ENCODE data around the gene DNHD1.

Gene DNHD1

GRCh38 chr11:6531267-6531752, 34.2 kb downstream of the DNHD1 start:
- DNase-seq: peak; percentile 21

- no peak for DNase-seq
Measured at GRCh38 chr11:6538456-6538855, 41.4 kb downstream of the DNHD1 start.

- no peak for DNase-seq
Measured at GRCh38 chr11:6538945-6539344, 41.9 kb downstream of the DNHD1 start.

GRCh38 chr11:6539748-6540268, 42.7 kb downstream of the DNHD1 start:
- no peak for DNase-seq

- no peak for DNase-seq
Measured at GRCh38 chr11:6541356-6541755, 44.3 kb downstream of the DNHD1 start.

DNA sequence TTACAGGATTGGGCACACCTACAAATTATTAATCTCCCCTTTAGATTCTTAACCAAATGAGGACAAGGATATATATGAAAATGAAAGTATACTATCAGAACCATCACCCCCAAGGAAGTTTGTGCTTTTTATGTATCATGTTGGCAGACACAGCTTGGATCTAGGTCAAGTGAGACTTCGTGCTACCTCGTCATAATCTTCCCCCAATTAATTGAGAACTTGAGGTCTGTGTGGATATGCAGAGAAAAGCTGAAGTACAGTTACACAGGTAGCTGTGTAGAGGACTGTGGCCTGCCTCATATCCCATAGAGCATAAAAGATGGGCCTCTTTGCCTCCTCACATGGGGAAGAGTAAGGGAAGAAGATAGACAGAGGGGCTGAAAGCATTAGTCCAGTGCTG, 45.6 kb downstream of the DNHD1 start:
- DNase-seq: no peak

DNA sequence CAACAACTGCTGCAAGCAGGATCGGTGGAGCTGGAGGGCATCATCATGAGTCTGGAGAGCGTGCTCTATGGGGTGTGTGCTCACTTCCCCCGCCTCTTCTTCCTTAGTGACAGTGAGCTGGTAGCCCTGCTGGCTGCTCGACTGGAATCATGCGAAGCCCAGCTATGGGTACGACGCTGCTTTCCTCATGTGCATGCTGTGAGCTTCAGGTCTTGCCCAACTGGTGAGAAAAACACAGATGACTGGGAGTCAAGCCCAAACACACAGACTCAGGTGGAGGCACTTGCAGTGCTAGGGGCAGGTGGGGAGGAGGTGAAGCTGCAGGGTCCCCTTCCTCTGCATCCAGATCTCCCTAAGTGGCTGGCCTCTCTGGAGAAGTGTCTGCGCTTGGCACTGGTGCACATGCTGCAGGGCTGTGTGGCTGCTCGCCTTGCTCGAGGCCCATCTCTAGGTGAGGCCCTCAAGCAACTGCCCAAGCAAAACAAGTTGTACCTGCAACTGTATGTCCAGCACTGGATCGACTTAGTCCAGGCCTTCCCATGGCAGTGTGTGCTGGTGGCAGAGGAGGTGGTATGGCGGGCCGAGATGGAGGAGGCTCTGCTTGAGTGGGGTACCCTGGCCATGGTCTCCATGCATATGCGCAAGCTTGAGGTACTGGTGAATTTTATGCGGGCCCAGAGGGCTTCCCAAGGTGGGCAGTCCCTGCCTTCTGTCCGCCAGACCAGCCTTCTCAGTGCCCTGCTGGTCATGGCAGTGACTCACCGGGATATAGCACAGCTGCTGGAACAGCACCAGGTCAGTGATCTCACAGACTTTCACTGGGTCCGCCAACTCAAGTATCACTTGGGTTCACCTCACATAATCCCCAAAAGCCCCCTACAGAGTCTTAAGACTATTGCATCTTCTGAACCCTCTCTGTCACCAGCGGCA, 48.1 kb downstream of the DNHD1 start:
- no peak for DNase-seq

GRCh38 chr11:6545917-6546605, 49.0 kb downstream of the DNHD1 start:
- no peak for DNase-seq

GRCh38 chr11:6546735-6547134, 49.7 kb downstream of the DNHD1 start:
- no peak for DNase-seq

DNA sequence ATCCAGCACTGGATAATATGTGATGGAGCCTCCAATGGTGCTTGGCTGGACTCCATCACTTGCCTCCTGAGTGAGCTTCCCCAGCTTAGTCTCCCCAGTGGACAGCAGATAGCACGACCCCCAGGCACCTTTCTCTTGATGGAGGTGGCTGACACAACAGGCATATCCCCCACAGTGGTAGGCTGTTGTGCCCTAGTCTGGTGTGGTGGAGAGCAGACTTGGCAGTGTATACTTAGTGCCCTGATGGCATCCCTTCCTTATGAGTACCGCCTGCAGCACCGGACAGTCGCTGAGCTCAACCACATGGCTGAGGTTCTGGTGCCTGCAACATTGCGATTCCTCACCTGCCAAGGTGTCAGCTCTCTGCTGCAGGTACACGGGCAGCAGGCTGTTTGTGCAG, 50.1 kb downstream of the DNHD1 start:
- DNase-seq: no peak

DNA sequence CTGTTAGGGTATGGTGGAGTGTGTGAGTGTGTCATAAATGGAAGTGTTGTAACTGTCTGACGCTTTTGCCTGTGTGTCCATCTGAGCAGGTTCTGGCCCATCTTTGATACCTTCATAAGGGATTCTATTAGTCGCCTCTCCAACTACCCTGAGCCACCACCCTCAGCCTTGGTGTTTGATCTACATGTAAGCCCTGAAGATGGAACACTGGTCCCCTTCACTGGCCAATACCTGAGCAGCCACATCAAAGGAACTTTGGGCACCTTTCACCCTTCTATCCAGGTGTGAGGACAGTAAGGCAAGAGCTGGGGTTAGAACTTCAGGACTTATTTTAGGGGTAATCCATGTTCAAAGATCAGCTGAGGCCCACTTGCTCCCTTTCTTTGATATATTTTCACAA, 51.0 kb downstream of the DNHD1 start:
- DNase-seq: no peak

DNA sequence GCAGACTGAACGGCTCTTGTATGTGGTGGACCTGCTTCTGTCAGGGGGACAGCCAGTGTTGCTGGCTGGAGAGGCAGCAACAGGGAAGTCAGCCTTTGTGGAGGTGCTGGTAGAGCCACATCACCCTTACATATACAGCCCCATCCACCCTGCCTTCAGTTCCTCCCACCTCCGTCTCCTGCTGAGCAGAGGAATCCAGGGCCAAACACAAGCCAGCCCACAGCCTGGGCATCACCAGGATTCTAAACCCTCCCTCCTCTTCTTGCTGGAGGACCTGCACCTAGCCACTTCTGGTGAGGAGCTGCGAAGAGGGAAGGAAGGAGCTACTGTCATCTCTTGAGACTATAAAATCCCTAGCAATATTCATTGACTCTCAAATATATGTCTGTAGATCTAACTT, 51.6 kb downstream of the DNHD1 start:
- no peak for DNase-seq

GRCh38 chr11:6553634-6554033, 56.6 kb downstream of the DNHD1 start:
- DNase-seq: no peak

GRCh38 chr11:6554828-6555706, 58.0 kb downstream of the DNHD1 start:
- DNase-seq: no peak

- DNase-seq: no peak
Measured at GRCh38 chr11:6556139-6556949, 59.3 kb downstream of the DNHD1 start.

- DNase-seq: no peak
Measured at GRCh38 chr11:6557063-6557462, 60.0 kb downstream of the DNHD1 start.

DNA sequence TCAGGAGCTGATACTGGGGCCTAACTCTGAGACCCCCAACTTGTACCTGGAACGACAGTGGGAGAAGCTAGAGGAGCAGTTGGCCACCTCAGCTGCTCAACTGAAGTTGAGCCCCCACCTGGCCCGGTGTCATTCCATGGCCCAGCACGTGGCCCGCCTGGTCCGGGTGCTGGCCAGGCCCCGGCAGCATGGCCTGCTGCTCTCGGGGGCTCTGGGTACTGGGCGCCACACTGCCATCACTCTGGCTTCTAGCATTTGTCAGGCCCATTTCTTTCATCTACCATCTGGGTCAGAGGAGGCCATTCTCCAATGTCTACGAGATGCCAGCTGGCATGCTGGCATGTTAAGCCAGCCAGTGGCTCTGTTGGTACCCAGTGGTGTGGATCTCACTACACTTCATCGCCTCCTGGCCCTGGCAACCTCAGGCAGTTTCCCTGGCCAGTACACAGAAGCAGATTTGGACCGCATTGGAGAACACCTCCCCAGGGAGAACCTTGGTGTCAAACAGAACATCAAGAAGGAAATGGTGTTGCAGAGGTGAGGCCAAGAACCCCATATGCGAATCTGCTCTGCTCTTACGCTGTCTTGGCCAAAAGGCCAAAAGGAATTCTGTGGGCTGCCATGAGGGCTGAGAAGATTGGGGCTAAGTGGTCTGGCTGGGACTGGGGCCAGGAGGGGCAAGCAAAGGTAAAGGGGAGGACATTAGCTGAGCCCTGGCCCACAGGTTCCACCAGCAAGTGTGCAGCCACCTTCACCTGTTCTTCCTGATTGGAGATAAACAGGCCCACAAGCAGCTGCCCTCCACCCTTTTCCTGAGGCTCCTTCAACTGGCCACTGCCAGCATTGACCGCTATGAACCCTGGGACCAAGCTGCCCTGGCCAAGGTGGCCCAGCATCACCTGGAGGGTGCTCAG, 60.9 kb downstream of the DNHD1 start:
- no peak for DNase-seq

DNA sequence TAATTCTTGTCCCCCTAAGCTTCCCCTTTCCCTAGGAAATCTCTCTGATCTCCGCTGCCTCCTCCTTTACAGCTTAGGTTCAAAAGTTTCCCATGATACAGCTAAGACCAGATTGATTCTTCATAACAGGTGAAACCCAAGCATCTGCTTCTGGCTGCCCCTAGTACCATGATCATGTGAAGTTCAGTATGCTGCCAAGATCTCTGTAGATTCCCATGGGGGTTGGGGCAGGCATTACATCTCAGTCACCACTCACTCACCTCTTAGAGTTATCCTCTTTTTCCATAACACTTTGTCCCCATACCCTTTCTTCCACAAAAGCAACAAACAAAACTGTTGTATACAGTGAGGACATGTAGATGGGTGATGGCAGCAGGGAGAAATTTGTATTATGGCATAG, 62.3 kb downstream of the DNHD1 start:
- no peak for DNase-seq

DNA sequence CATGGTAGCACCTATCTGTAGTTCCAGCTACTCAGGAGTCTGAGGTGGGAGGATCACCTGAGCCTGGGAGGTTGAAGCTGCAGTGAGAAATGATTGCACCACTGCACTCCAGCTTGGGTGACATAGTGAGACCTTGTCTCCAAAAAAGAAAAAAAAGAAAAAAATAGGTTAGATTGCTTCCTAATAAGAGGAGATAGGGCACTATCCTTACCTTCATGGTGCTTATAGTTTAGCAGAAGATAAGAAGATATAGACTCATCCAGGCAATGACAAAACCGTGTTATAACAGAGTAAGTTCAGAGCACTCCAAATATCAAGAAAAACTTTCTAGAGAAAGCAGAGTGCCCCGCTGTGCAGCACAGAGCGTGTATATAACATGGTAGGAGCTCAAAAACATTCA, 64.2 kb downstream of the DNHD1 start:
- DNase-seq: no peak

GRCh38 chr11:6563121-6563619, 66.1 kb downstream of the DNHD1 start:
- no peak for DNase-seq

- no peak for DNase-seq
Measured at GRCh38 chr11:6563667-6564066, 66.6 kb downstream of the DNHD1 start.
